HCT116 (cell line): ENCODE results near the gene ALDH1L2. TPM values are rescaled to one million over a fixed set of nuclear protein-coding genes. Genes with fewer than 3 reads are reported as not detected.
"Not testable (repeated sequence)": the region's sequence is repeated elsewhere in the genome, so short reads cannot be mapped to it uniquely, and the experiment has no call there.

Experiments
- ATAC-seq: fragments of 200-7000 bp; cut with Tn5 transposase; 2 replicates; pipeline ENCODE4 v1.9.1; 2020; ENCODE audit warnings: mild to moderate bottlenecking, moderate library complexity
- BruUV-seq: library from RNA; stranded (reverse); fragments of 400-500 nt; replicated peaks from 2 replicates; lab custom pipeline; 2021; lab: Mats Ljungman, UMichigan
- CTCF ChIA-PET: fragments of 300-600 bp; sonication (Branson Sonifier 250); formaldehyde crosslinking; loops from one replicate; lab custom pipeline; 2021; ENCODE audit warnings: antibody characterized with exemption; lab: Charles Lee
- POLR2A ChIA-PET: fragments of 300-600, 350-600 bp; sonication (Branson Sonifier 250); formaldehyde crosslinking; loops from one replicate; lab custom pipeline; 2021; ENCODE audit warnings: antibody characterized with exemption; lab: Charles Lee
- RAD21 ChIA-PET, 2 experiments: fragments of 300-600 bp; sonication (Branson Sonifier 250); formaldehyde crosslinking; loops; one replicate each; lab custom pipeline; 2023; ENCODE audit warnings: low total read pairs in 2 of 2; ENCODE audit not compliant: uncharacterized antibody in 2 of 2, unreplicated experiment in 2 of 2, low non-redundant PET in 1 of 2; lab: Charles Lee
- DNase-seq: peaks from one replicate; pipeline ENCODE4 v3.0.0-alpha.2; 2010; ENCODE audit warnings: low read depth, low spot score
- H2AFZ ChIP-seq: fragments of 200-600 bp; shearing (Covaris generic), sonication (generic); 2 replicates; pipeline ENCODE4 v1.6.1; 2017; ENCODE audit warnings: low read depth, mixed run types, mixed read lengths, antibody characterized with exemption, low read length; ENCODE audit not compliant: poor library complexity, severe bottlenecking
- H3K27ac ChIP-seq: 2 replicates; pipeline ENCODE4 v1.5.1; 2012; ENCODE audit warnings: low read depth, low read length
- H3K27me3 ChIP-seq: fragments of 200-600 bp; sonication (generic); 2 replicates; pipeline ENCODE4 v1.6.1; 2016; ENCODE audit warnings: mixed run types, low read length, mixed read lengths; ENCODE audit not compliant: insufficient read depth
- H3K36me3 ChIP-seq, 2 experiments: fragments of 200-500 bp in 1 of 2; fragments of 200-600 bp in 1 of 2; sonication (Bioruptor generic) in 1 of 2; sonication (generic) in 1 of 2; 2 replicates each; pipeline versions ENCODE4 v1.5.1 to v1.6.1; 2014 to 2016; ENCODE audit warnings: low read length in 2 of 2, inconsistent platforms in 1 of 2, mixed read lengths in 1 of 2, mixed run types in 1 of 2; ENCODE audit not compliant: insufficient read depth in 2 of 2, control insufficient read depth in 1 of 2
- H3K4me1 ChIP-seq, 2 experiments: fragments of 200-600 bp in 1 of 2; sonication (generic) in 1 of 2; 2 replicates each; pipeline versions ENCODE4 v1.5.1 to v1.6.1; 2012 to 2017; ENCODE audit warnings: low read length in 2 of 2, inconsistent platforms in 1 of 2, mild to moderate bottlenecking in 1 of 2, mixed read lengths in 1 of 2, mixed run types in 1 of 2, moderate library complexity in 1 of 2; ENCODE audit not compliant: insufficient read depth in 2 of 2, control insufficient read depth in 1 of 2
- H3K4me2 ChIP-seq: fragments of 200-600 bp; sonication (generic); 2 replicates; pipeline ENCODE4 v1.6.1; 2017; ENCODE audit warnings: mixed run types, low read length, mixed read lengths
- H3K4me3 ChIP-seq, 2 experiments: fragments of 200-600 bp in 1 of 2; sonication (generic) in 1 of 2; replicated peaks in 1 of 2; 2 replicates each; pipeline ENCODE4 v1.5.1; 2011 to 2016; ENCODE audit warnings: low read length in 2 of 2, control low read depth in 1 of 2, low read depth in 1 of 2, mild to moderate bottlenecking in 1 of 2, mixed read lengths in 1 of 2, mixed run types in 1 of 2
- H3K79me2 ChIP-seq: fragments of 200-600 bp; sonication (generic); 2 replicates; pipeline ENCODE4 v1.6.1; 2017; ENCODE audit warnings: mild to moderate bottlenecking, mixed run types, low read length, moderate library complexity, mixed read lengths; ENCODE audit not compliant: insufficient read depth
- H3K9ac ChIP-seq: fragments of 200-600 bp; sonication (generic); 2 replicates; pipeline ENCODE4 v1.6.1; 2016; ENCODE audit warnings: low read length, mixed read lengths
- H3K9me2 ChIP-seq: fragments of 200-600 bp; sonication (generic), shearing (Covaris generic); 2 replicates; pipeline ENCODE4 v1.6.1; 2017; ENCODE audit warnings: mixed run types, mild to moderate bottlenecking, moderate library complexity; ENCODE audit not compliant: insufficient read depth
- H3K9me3 ChIP-seq, 2 experiments: fragments of 200-500 bp in 1 of 2; fragments of 200-600 bp in 1 of 2; sonication (Bioruptor generic) in 1 of 2; sonication (generic) in 1 of 2; 2 replicates each; pipeline ENCODE4 v1.6.1; 2014 to 2017; ENCODE audit warnings: low read length in 2 of 2, mixed read lengths in 2 of 2, inconsistent platforms in 1 of 2, low read depth in 1 of 2, mild to moderate bottlenecking in 1 of 2, mixed run types in 1 of 2, moderate library complexity in 1 of 2; ENCODE audit not compliant: control insufficient read depth in 1 of 2, insufficient read depth in 1 of 2
- H4K20me1 ChIP-seq: fragments of 200-600 bp; sonication (generic), shearing (Covaris generic); 2 replicates; pipeline ENCODE4 v1.6.1; 2017; ENCODE audit warnings: mixed run types, mild to moderate bottlenecking, moderate library complexity; ENCODE audit not compliant: insufficient read depth
- EGR1 ChIP-seq: IDR thresholded peaks from 2 replicates; pipeline ENCODE4 v1.6.1; 2012; ENCODE audit warnings: low read depth
- EZH2 ChIP-seq: fragments of 200-600 bp; sonication (generic); IDR thresholded peaks from 2 replicates; pipeline ENCODE4 v1.6.1; 2017; ENCODE audit warnings: antibody characterized with exemption, mixed run types
- EZH2phosphoT487 ChIP-seq: fragments of 200-600 bp; IDR thresholded peaks from 2 replicates; pipeline ENCODE4 v1.6.1; 2018; ENCODE audit warnings: antibody characterized with exemption, borderline replicate concordance
- RAD21 ChIP-seq: IDR thresholded peaks from 2 replicates; pipeline ENCODE4 v1.6.1; 2012; ENCODE audit warnings: low read depth, mild to moderate bottlenecking
- intact Hi-C: fragments of 100-400 bp; cut with micrococcal nuclease; formaldehyde crosslinking; loops from 2 replicates; pipeline ENCODE4 v1.10.0; 2022
- total RNA-seq: library from RNA; stranded (reverse); gene quantifications from one replicate; pipeline ENCODE4 v1.2.1, GENCODE V29; 2021; ENCODE audit not compliant: unreplicated experiment
- TF ChIP-seq, protein P1 (sequence below): IDR thresholded peaks from 2 replicates; pipeline ENCODE4 v1.6.1; 2011; ENCODE audit warnings: mild to moderate bottlenecking, low read length, moderate library complexity; ENCODE audit not compliant: insufficient replicate concordance; ENCODE audit errors: extremely low read depth

The ALDH1L2 gene
- total RNA-seq, 1 experiment from 2014 or later: 1.5 TPM

DNA sequence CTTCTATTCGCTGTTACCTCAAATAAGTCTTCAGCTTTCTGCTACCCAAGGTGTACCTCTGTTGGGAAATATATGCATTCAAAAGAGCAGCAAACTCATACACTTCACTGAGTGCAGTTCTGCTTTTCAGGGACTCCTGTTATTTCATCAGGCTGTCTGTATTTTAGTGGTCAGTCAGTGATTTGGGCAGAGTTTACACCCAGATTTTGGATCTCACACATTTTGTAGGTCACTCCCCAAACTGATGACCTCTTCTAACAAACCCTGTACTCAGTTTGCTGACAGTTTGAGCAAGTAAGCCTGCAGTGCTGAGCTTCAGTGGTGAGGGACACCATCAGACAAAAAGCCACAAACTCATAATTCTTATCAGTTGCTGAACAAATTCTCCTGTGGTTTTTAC, 15.1 kb upstream of the ALDH1L2 start:
- no peaks in the 10 kb centered on the region for H3K9me2 ChIP-seq
- CTCF ChIA-PET: no interaction called here
- H3K4me1 ChIP-seq: peaks cover 3 to 10% of the 10 kb centered on the region in 2 experiments; a peak in 3 of 4 replicates
- H4K20me1 ChIP-seq: no peaks in the 10 kb centered on the region
- H2AFZ ChIP-seq: no peak overlapping the region
- POLR2A ChIA-PET: no interaction called here
- H3K27ac ChIP-seq: no peak overlapping the region
- H3K36me3 ChIP-seq: no peaks in the 10 kb centered on the region
- RAD21 ChIA-PET: no interaction called here
- peaks cover 0 to 4% of the 10 kb centered on the region in 2 experiments; a peak in 1 of 4 replicates for H3K9me3 ChIP-seq
- ATAC-seq: no peak
- no peaks in the 10 kb centered on the region for H3K79me2 ChIP-seq
- TF ChIP-seq EGR1: no peak
- no peak for TF ChIP-seq EZH2
- TF ChIP-seq RAD21: no peak
- TF ChIP-seq, all 23 proteins: peak for 0
- H3K4me3 ChIP-seq: no peak overlapping the region
- intact Hi-C loops: no loop called here
- DNase-seq: no peak
- H3K4me2 ChIP-seq: no peak overlapping the region
- BruUV-seq: no TSS peak
- no peaks in the 10 kb centered on the region for H3K27me3 ChIP-seq
- H3K9ac ChIP-seq: no peak overlapping the region

- H3K9me3 ChIP-seq, H3K27me3 ChIP-seq, RAD21 ChIA-PET, H3K79me2 ChIP-seq, H3K4me2 ChIP-seq, H3K9me2 ChIP-seq, H3K27ac ChIP-seq, H3K9ac ChIP-seq, ATAC-seq, H2AFZ ChIP-seq, POLR2A ChIA-PET, CTCF ChIA-PET, H3K4me3 ChIP-seq, H3K4me1 ChIP-seq, H4K20me1 ChIP-seq, intact Hi-C loops, H3K36me3 ChIP-seq, DNase-seq, BruUV-seq: not testable (repeated sequence)
These were observed 11.1 kb upstream of the ALDH1L2 start for GRCh38 chr12:105095338-105095737.

- DNase-seq (no peak), ATAC-seq (no peak)
- POLR2A ChIA-PET: no interaction called here
- Histone ChIP-seq H3K4me2 (no peak overlapping the region), H3K4me1 (no peaks in the 10 kb centered on the region), H4K20me1 (no peaks in the 10 kb centered on the region), H3K27ac (no peak overlapping the region), H3K36me3 (no peaks in the 10 kb centered on the region), H3K9ac (no peak overlapping the region), H3K27me3 (no peaks in the 10 kb centered on the region), H3K4me3 (no peak overlapping the region), H3K79me2 (no peaks in the 10 kb centered on the region), H2AFZ (no peak overlapping the region), H3K9me3 (peaks cover 0 to 4% of the 10 kb centered on the region in 2 experiments; a peak in 1 of 4 replicates), H3K9me2 (no peaks in the 10 kb centered on the region)
- intact Hi-C loops: no loop called here
- TF ChIP-seq EZH2phosphoT487: no peak
- TF ChIP-seq EZH2: no peak
- TF ChIP-seq EGR1: no peak
- TF ChIP-seq, protein P1, sequence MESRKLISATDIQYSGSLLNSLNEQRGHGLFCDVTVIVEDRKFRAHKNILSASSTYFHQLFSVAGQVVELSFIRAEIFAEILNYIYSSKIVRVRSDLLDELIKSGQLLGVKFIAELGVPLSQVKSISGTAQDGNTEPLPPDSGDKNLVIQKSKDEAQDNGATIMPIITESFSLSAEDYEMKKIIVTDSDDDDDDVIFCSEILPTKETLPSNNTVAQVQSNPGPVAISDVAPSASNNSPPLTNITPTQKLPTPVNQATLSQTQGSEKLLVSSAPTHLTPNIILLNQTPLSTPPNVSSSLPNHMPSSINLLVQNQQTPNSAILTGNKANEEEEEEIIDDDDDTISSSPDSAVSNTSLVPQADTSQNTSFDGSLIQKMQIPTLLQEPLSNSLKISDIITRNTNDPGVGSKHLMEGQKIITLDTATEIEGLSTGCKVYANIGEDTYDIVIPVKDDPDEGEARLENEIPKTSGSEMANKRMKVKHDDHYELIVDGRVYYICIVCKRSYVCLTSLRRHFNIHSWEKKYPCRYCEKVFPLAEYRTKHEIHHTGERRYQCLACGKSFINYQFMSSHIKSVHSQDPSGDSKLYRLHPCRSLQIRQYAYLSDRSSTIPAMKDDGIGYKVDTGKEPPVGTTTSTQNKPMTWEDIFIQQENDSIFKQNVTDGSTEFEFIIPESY: no peak
- CTCF ChIA-PET: no interaction called here
- BruUV-seq: no TSS peak
- RAD21 ChIA-PET: no interaction called here
These were observed 8.1 kb upstream of the ALDH1L2 start for GRCh38 chr12:105092336-105092735.
